Fibroblast of lung (primary cell): ENCODE results near the gene ASTL.

Experiments
- CTCF ChIP-seq, 2 donors: IDR thresholded peaks in 1 of 2; conservative IDR thresholded peaks in 1 of 2; 1 replicate in 1 of 2; 2 replicates in 1 of 2; pipeline ENCODE4 v1.5.1; 2011 to 2012; ENCODE audit warnings: low read length in 2 of 2, control low read depth in 1 of 2, inconsistent platforms in 1 of 2, low read depth in 1 of 2, mild to moderate bottlenecking in 1 of 2
- EZH2 ChIP-seq: IDR thresholded peaks from 2 replicates; pipeline ENCODE4 v1.5.1; 2012; ENCODE audit warnings: low read length, control low read depth, mild to moderate bottlenecking; ENCODE audit errors: missing control alignments

GRCh38 chr2:96140941-96141623 lies 2.8 kb upstream of the ASTL start:
- TF ChIP-seq CTCF (conservative IDR thresholded peaks at IDR 0.05 in 1 of 2, IDR thresholded peaks at IDR 0.05 in 1 of 2; ENCODE audit: low read depth in 1 of 2, low read length in 2 of 2) = no peak
- no peak for TF ChIP-seq EZH2
